Stimulated activated CD4-positive, alpha-beta T cell treated with anti-CD3 and anti-CD28 coated beads, Interleukin-1b, Interleukin-23, amount 100 ng/mL, for 4 hours (primary cell): ENCODE results near the gene TRIM49C.
"Not testable (repeated sequence)": the region's sequence is repeated elsewhere in the genome, so short reads cannot be mapped to it uniquely, and the experiment has no call there.

Source experiments
- DNase-seq, 2 donors: peaks; one replicate each; pipeline ENCODE4 v3.0.0-alpha.2; 2020; ENCODE audit warnings: low read depth in 2 of 2

The TRIM49C gene

GRCh38 chr11:90030806-90031205 is at the start of gene TRIM49C:
Gene TRIM49C (plus strand): TSS chr11:90031106. CDS start chr11:90035212, 4,106 bp downstream.
- DNase-seq, result not testable (repeated sequence)

- not testable (repeated sequence) for DNase-seq
Observed at GRCh38 chr11:90024184-90024583, 6.7 kb upstream of the TRIM49C start.

- DNase-seq, result not testable (repeated sequence)
Observed at GRCh38 chr11:90051591-90052209, 20.8 kb downstream of the TRIM49C start.

GRCh38 chr11:90052311-90052710 is 21.4 kb downstream of the TRIM49C start:
- DNase-seq, result not testable (repeated sequence)

- not testable (repeated sequence) for DNase-seq
Observed at GRCh38 chr11:90053545-90053944, 22.6 kb downstream of the TRIM49C start.

GRCh38 chr11:90085650-90086049 is 54.7 kb downstream of the TRIM49C start, which contains the start of gene UBTFL1:
Gene UBTFL1 (plus strand): TSS chr11:90085950. CDS start chr11:90085950, 0 bp downstream.
- not testable (repeated sequence) for DNase-seq

- not testable (repeated sequence) for DNase-seq
Observed at GRCh38 chr11:90088731-90089130, 57.8 kb downstream of the TRIM49C start.
